Glutamatergic neuron (in vitro differentiated cells): ENCODE results near the gene GK. TPM values are rescaled to one million over a fixed set of nuclear protein-coding genes. Genes with fewer than 3 reads are reported as not detected.
"Not testable (repeated sequence)": the region's sequence is repeated elsewhere in the genome, so short reads cannot be mapped to it uniquely, and the experiment has no call there.

ENCODE experiments used
- DNase-seq: peaks from one replicate; pipeline ENCODE4 v3.0.0; 2022
- H3K27ac Mint-ChIP-seq: one replicate; pipeline ENCODE4 v1.8.0; 2020; ENCODE audit warnings: mild to moderate bottlenecking, mixed read lengths, inconsistent platforms; ENCODE audit not compliant: unreplicated experiment
- H3K27me3 Mint-ChIP-seq: one replicate; pipeline ENCODE4 v1.8.0; 2020; ENCODE audit warnings: mild to moderate bottlenecking, moderate library complexity, mixed read lengths, inconsistent platforms; ENCODE audit not compliant: unreplicated experiment
- H3K36me3 Mint-ChIP-seq: one replicate; pipeline ENCODE4 v1.8.0; 2020; ENCODE audit warnings: mild to moderate bottlenecking, mixed read lengths, inconsistent platforms; ENCODE audit not compliant: unreplicated experiment
- H3K4me1 Mint-ChIP-seq: one replicate; pipeline ENCODE4 v1.8.0; 2020; ENCODE audit warnings: mild to moderate bottlenecking, low read depth, mixed read lengths, inconsistent platforms; ENCODE audit not compliant: unreplicated experiment
- H3K4me3 Mint-ChIP-seq: one replicate; pipeline ENCODE4 v1.8.0; 2020; ENCODE audit warnings: mild to moderate bottlenecking, mixed read lengths, inconsistent platforms; ENCODE audit not compliant: unreplicated experiment
- H3K9me3 Mint-ChIP-seq: one replicate; pipeline ENCODE4 v1.8.0; 2020; ENCODE audit warnings: mild to moderate bottlenecking, moderate library complexity, mixed read lengths, inconsistent platforms; ENCODE audit not compliant: unreplicated experiment
- CTCF ChIP-seq: fragments of 200-600 bp; sonication (generic); IDR thresholded peaks from one replicate; pipeline ENCODE4 v1.5.0; 2021; ENCODE audit not compliant: partially characterized antibody, unreplicated experiment
- total RNA-seq: library from RNA; stranded (reverse); fragmentation: NEBNext Ultra II Directional; extraction: Animal tissue kit (Norgen Biotek cat#: 25700); gene quantifications from one replicate; pipeline ENCODE4 v1.2.1, GENCODE V29; 2021; ENCODE audit not compliant: unreplicated experiment

GK gene
- total RNA-seq, 1 donor from 2014 or later, result 2.0 TPM

- no peaks in the 10 kb centered on the region for H3K9me3 Mint-ChIP-seq
- no peak for TF ChIP-seq CTCF
- DNase-seq, result no peak
- H3K36me3 Mint-ChIP-seq, result no peaks in the 10 kb centered on the region
- no peak overlapping the region for H3K27ac Mint-ChIP-seq
- no peak overlapping the region for H3K4me3 Mint-ChIP-seq
- no peaks in the 10 kb centered on the region for H3K4me1 Mint-ChIP-seq
- H3K27me3 Mint-ChIP-seq, result no peaks in the 10 kb centered on the region
Measured at GRCh38 chrX:30751497-30751896, 98.3 kb downstream of the GK start.

GRCh38 chrX:30762755-30763154 is 109.5 kb downstream of the GK start:
- no peak for TF ChIP-seq CTCF
- Mint-ChIP-seq H3K36me3 (no peaks in the 10 kb centered on the region), H3K4me1 (no peaks in the 10 kb centered on the region), H3K27ac (no peak overlapping the region), H3K4me3 (no peak overlapping the region), H3K9me3 (no peaks in the 10 kb centered on the region), H3K27me3 (no peaks in the 10 kb centered on the region)
- no peak for DNase-seq

GRCh38 chrX:30773764-30774163 is 120.5 kb downstream of the GK start:
- not testable (repeated sequence) for H3K27ac Mint-ChIP-seq, H3K4me3 Mint-ChIP-seq, H3K4me1 Mint-ChIP-seq, DNase-seq, H3K36me3 Mint-ChIP-seq, H3K27me3 Mint-ChIP-seq, H3K9me3 Mint-ChIP-seq

DNA sequence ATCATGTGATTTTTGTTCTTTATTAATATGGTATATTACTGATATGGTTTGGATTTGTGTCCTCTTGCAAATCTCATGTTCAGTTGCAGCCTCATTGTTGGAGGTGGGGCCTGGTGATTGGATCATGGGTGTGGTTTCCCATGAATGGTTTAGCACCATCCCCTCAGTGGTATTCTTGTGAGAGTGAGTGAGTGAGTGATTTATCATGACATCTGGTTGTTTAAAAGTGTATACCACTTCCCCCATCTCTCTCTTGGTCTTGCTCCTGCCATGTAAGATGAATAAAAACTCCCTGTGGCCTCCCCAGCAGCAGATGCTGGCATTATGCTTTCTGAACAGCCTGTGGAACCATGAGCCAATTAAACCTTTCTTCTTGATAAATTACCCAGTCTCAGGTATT is 124.4 kb downstream of the GK start:
- DNase-seq, result no peak
- Mint-ChIP-seq H3K4me1 (no peaks in the 10 kb centered on the region), H3K27ac (no peak overlapping the region), H3K27me3 (no peaks in the 10 kb centered on the region), H3K4me3 (no peak overlapping the region), H3K36me3 (no peaks in the 10 kb centered on the region), H3K9me3 (no peaks in the 10 kb centered on the region)
- TF ChIP-seq CTCF, result no peak

DNA sequence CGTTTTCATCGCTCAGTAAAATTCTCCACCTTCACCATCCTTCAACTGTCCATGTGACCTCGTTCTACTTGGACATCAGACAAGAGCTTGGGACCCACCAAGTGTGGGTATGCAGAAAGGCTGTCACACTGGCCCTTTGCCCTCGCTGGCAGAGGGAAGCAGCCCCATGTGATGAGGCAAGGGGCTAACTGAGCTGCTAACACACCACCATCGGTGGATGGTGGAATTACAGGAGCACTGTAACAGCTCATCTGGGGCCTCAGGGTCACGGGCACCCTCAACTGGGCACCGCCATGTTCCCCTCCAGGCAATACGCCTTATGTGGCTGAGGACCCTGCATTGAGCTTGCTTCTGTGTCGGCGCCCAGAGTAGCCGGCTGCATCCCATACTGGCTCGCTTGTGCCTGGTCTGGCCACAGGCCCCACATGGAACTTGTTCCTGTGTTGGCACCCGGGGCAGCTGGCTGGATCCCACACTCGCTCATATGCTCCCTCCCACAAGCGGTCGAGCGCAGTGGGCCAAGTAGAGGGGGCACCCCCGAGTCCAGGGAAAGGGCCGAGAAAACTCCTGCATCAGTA is 126.3 kb downstream of the GK start:
- no peak for TF ChIP-seq CTCF
- H3K9me3 Mint-ChIP-seq, result no peaks in the 10 kb centered on the region
- no peaks in the 10 kb centered on the region for H3K4me1 Mint-ChIP-seq
- H3K27ac Mint-ChIP-seq, result no peak overlapping the region
- no peaks in the 10 kb centered on the region for H3K36me3 Mint-ChIP-seq
- no peak overlapping the region for H3K4me3 Mint-ChIP-seq
- no peaks in the 10 kb centered on the region for H3K27me3 Mint-ChIP-seq
- DNase-seq, result no peak

Other genes starting within 250 kb of the GK start
- gene TASL, start 75.7 kb upstream of the GK start, total RNA-seq, result not detected
- gene TAB3, start 235.8 kb downstream of the GK start, total RNA-seq, result 19.9 TPM